Measurements from ENCODE around the gene ZNF654. TPM values are rescaled to one million over a fixed set of nuclear protein-coding genes. Genes with fewer than 3 reads are reported as not detected.

The ZNF654 gene
- total RNA-seq, 4 donors from 2014 or later = 11.8 to 17.9 (median 16.0) TPM

DNA sequence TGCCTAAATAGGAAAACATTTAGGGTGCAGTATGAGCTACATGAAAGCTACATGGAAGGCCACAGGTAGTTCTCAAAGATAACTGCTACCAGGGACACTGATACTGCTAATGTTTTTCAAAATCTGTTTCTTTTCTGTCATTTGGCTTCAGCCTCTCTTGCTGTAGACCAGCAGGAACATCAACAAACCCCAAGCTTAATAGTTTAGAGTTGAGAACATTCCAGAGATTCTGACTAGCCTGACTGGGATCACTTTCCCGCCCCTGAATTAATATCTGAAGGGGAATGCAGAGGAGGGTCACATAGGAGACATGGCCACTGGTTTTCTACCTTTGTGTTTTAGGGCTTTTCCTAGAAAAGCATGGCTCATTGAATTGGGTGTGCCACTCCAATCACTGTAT is 73.8 kb downstream of the ZNF654 start:
- no peak overlapping the region for H3K4me3 ChIP-seq
- H3K36me3 ChIP-seq = peaks cover 0 to 36% (median 16%) of the 10 kb centered on the region in 4 donors
- H3K9me3 ChIP-seq = no peaks in the 10 kb centered on the region
- no peak for DNase-seq (ENCODE audit: extremely low spot score)
- 95% methylated on average over 1 of the region's 1 CpG for WGBS
- TF ChIP-seq, protein P1, sequence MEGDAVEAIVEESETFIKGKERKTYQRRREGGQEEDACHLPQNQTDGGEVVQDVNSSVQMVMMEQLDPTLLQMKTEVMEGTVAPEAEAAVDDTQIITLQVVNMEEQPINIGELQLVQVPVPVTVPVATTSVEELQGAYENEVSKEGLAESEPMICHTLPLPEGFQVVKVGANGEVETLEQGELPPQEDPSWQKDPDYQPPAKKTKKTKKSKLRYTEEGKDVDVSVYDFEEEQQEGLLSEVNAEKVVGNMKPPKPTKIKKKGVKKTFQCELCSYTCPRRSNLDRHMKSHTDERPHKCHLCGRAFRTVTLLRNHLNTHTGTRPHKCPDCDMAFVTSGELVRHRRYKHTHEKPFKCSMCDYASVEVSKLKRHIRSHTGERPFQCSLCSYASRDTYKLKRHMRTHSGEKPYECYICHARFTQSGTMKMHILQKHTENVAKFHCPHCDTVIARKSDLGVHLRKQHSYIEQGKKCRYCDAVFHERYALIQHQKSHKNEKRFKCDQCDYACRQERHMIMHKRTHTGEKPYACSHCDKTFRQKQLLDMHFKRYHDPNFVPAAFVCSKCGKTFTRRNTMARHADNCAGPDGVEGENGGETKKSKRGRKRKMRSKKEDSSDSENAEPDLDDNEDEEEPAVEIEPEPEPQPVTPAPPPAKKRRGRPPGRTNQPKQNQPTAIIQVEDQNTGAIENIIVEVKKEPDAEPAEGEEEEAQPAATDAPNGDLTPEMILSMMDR (IDR thresholded peaks at IDR 0.05) = no peak
- no peak for TF ChIP-seq EP300 (IDR thresholded peaks at IDR 0.05)
- TF ChIP-seq POLR2A (IDR thresholded peaks at IDR 0.05; ENCODE audit: low read depth) = no peak
- TF ChIP-seq POLR2AphosphoS5 (IDR thresholded peaks at IDR 0.05) = no peak
- intact Hi-C loops (cut with DNase I) = no loop called here
- peaks cover 0 to 24% (median 8%) of the 10 kb centered on the region in 4 donors for H3K4me1 ChIP-seq
- no peak overlapping the region for H3K27ac ChIP-seq (replicated peaks in 1 of 4)
- no peaks in the 10 kb centered on the region for H3K27me3 ChIP-seq

DNA sequence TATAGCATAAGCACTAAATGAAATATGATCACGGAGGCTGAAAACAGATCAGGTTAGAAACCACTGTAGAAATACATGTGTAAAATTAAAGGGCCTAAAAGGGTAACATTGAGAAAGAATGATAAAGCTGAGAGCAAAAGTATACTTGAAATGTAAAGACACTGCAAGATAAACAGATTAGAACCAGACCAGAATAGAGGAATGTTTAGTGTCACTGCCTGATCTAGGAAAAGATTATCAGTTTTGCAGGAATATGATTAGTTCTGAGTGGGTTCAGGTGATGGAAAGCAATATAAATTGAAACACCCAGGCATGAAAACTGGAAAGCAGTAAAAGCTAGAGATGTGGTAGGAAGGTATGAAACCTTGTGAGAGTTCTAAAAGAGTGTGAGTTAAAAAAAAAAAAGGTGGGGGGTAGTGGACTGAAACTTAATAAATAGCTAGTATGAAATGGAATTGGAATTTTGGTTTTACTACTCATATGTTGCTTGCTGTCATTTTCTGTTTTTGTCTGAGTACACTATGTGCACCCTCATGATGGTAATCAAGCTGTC is 74.7 kb downstream of the ZNF654 start:
- WGBS = 0% methylated on average over 1 of the region's 1 CpG
- Histone ChIP-seq H3K27ac (replicated peaks in 1 of 4) (no peak overlapping the region), H3K4me1 (peaks cover 0 to 24% (median 8%) of the 10 kb centered on the region in 4 donors), H3K9me3 (no peaks in the 10 kb centered on the region), H3K36me3 (peaks cover 0 to 40% (median 17%) of the 10 kb centered on the region in 4 donors), H3K4me3 (no peak overlapping the region), H3K27me3 (no peaks in the 10 kb centered on the region)
- TF ChIP-seq POLR2A (IDR thresholded peaks at IDR 0.05; ENCODE audit: low read depth) (no peak), POLR2AphosphoS5 (IDR thresholded peaks at IDR 0.05) (no peak), EP300 (IDR thresholded peaks at IDR 0.05) (no peak)
- TF ChIP-seq, protein P1 (IDR thresholded peaks at IDR 0.05) = no peak
- intact Hi-C loops (cut with DNase I) = no loop called here
- DNase-seq (ENCODE audit: extremely low spot score) = no peak

DNA sequence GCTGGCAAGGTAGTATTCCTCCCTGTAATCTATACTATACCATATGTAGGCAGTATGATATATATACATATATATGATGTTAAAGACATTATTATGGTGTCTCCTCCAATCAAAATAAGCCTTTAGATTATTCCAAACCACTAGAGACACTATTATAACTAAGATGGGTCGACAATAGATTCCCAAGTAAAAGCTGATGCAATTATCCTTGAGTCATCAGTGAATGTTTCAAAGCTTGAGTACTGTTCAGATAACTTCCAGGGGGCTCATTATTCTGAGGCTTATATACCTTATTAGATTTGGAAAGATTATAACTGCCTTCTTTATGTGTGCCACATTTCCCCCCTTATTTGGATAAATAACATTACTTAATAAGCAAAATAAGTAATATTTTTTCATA is 78.8 kb downstream of the ZNF654 start:
- H3K27ac ChIP-seq (replicated peaks in 1 of 4) = no peak overlapping the region
- whole genome bisulfite sequencing = 90% methylated on average over 1 of the region's 1 CpG
- no peaks in the 10 kb centered on the region for H3K9me3 ChIP-seq
- H3K4me3 ChIP-seq = no peak overlapping the region
- peaks cover 9 to 61% (median 31%) of the 10 kb centered on the region in 4 donors for H3K36me3 ChIP-seq
- peaks cover 0 to 9% (median 4%) of the 10 kb centered on the region in 4 donors for H3K4me1 ChIP-seq
- DNase-seq (ENCODE audit: extremely low spot score) = no peak
- H3K27me3 ChIP-seq = no peaks in the 10 kb centered on the region
- intact Hi-C loops (cut with DNase I) = no loop called here
- no peak for TF ChIP-seq POLR2A (IDR thresholded peaks at IDR 0.05; ENCODE audit: low read depth)

DNA sequence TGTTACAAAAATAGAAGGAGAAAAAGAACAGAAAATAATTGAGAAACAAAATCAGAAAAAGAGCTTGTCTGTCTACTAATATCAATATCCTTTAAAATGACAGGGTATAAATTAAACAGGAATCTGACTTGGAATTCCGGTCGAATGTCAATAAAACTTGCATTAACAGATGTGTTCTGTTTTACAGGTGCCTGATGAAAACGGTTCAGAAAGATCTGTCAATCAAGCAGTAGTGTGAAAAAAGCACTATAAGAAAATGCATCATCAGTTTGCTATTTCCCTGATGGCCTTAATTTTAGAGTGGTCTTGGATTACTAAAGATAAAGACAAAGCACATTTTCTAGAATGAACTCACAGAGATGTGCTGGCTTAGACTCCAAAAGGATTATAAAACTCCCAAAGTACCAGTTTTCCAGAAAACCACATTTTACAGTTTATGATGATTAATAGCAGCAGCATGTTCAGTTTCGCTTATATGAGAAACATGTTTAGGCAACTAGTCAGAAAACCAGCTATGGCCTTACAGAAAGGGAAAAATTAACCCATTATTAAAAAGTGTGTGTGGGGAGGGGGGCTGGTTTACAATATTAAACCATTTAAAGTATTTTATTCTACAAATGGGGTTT is 82.5 kb downstream of the ZNF654 start:
- Histone ChIP-seq H3K4me3 (no peak overlapping the region), H3K9me3 (no peaks in the 10 kb centered on the region), H3K36me3 (peaks cover 9 to 41% (median 21%) of the 10 kb centered on the region in 4 donors), H3K4me1 (no peaks in the 10 kb centered on the region), H3K27me3 (no peaks in the 10 kb centered on the region), H3K27ac (replicated peaks in 1 of 4) (no peak overlapping the region)
- DNase-seq (ENCODE audit: extremely low spot score) = no peak
- TF ChIP-seq, protein P1 (IDR thresholded peaks at IDR 0.05) = no peak
- no peak for TF ChIP-seq POLR2A (IDR thresholded peaks at IDR 0.05; ENCODE audit: low read depth)
- no peak for TF ChIP-seq EP300 (IDR thresholded peaks at IDR 0.05)
- TF ChIP-seq POLR2AphosphoS5 (IDR thresholded peaks at IDR 0.05) = no peak
- WGBS = 66% methylated on average over 4 of the region's 4 CpGs
- intact Hi-C loops (cut with DNase I) = no loop called here

DNA sequence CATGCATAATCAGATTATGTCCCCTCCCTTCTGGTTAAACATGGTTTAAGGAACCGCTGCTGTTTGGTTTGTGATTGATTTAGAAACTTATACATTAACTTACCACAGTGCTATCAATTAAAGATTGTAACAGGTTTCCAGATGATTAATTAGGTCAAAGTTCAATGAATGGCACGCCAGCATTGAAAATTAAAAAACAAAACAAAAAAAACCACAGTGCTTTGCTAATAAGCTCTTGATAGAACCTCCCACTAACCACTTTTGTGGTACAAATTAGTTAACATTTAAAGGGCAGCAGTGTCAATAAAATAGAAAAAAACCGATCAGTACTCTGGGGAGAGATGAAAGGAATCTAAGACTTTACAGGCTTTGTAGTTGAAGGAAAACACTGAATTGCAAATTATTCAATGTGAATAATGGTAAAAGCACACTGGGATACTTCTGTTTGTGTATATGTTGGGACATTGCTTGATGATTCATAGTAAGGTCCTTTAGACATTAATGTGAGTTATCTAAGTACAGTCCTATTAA is 83.1 kb downstream of the ZNF654 start:
- WGBS = 81% methylated on average over 3 of the region's 3 CpGs
- Histone ChIP-seq H3K36me3 (peaks cover 9 to 37% (median 19%) of the 10 kb centered on the region in 4 donors), H3K9me3 (no peaks in the 10 kb centered on the region), H3K4me3 (no peak overlapping the region), H3K4me1 (no peaks in the 10 kb centered on the region), H3K27me3 (no peaks in the 10 kb centered on the region), H3K27ac (replicated peaks in 1 of 4) (no peak overlapping the region)
- no peak for DNase-seq (ENCODE audit: extremely low spot score)
- intact Hi-C loops (cut with DNase I) = no loop called here
- TF ChIP-seq, protein P1 (IDR thresholded peaks at IDR 0.05) = no peak

Data from esophagus muscularis mucosa (tissue), 4 donors.